GM23248 (cell line): ENCODE data around the gene XYLT2. TPM values are rescaled to one million over a fixed set of nuclear protein-coding genes. Genes with fewer than 3 reads are reported as not detected.

Source experiments
- DNase-seq: peaks from one replicate; pipeline ENCODE4 v3.0.0-alpha.2; 2015
- H2AFZ ChIP-seq: fragments of 200-600 bp; sonication (generic); 2 replicates; pipeline ENCODE4 v1.6.1; 2016; ENCODE audit warnings: antibody characterized with exemption
- H3F3A ChIP-seq: fragments of 200-600 bp; sonication (generic); 2 replicates; pipeline ENCODE4 v1.6.1; 2016; ENCODE audit warnings: mild to moderate bottlenecking, antibody characterized with exemption, mixed run types; ENCODE audit not compliant: insufficient read depth
- H3K27ac ChIP-seq: fragments of 200-600 bp; sonication (generic); 2 replicates; pipeline ENCODE4 v1.5.1; 2016; ENCODE audit warnings: mild to moderate bottlenecking
- H3K27me3 ChIP-seq: fragments of 200-600 bp; sonication (generic); replicated peaks from 2 replicates; pipeline ENCODE4 v1.6.1; 2016; ENCODE audit warnings: mild to moderate bottlenecking; ENCODE audit not compliant: insufficient read depth
- H3K36me3 ChIP-seq: fragments of 200-600 bp; sonication (generic); 2 replicates; pipeline ENCODE4 v1.6.1; 2016; ENCODE audit warnings: low read depth, mild to moderate bottlenecking
- H3K4me1 ChIP-seq: fragments of 200-600 bp; sonication (generic); 2 replicates; pipeline ENCODE4 v1.6.1; 2016; ENCODE audit warnings: mild to moderate bottlenecking; ENCODE audit not compliant: insufficient read depth
- H3K4me2 ChIP-seq: fragments of 200-600 bp; sonication (generic); one replicate; pipeline ENCODE4 v1.6.1; 2016; ENCODE audit warnings: mild to moderate bottlenecking; ENCODE audit not compliant: unreplicated experiment
- H3K4me3 ChIP-seq: fragments of 200-600 bp; sonication (generic); 2 replicates; pipeline ENCODE4 v1.5.1; 2016; ENCODE audit warnings: mild to moderate bottlenecking
- H3K79me2 ChIP-seq: fragments of 200-600 bp; sonication (generic); 2 replicates; pipeline ENCODE4 v1.6.1; 2016; ENCODE audit warnings: mild to moderate bottlenecking; ENCODE audit not compliant: insufficient read depth
- H3K9ac ChIP-seq: fragments of 200-600 bp; sonication (generic); 2 replicates; pipeline ENCODE4 v1.6.1; 2016; ENCODE audit warnings: mild to moderate bottlenecking
- H3K9me2 ChIP-seq: fragments of 200-600 bp; sonication (generic); 2 replicates; pipeline ENCODE4 v1.6.1; 2016; ENCODE audit warnings: mixed run types, mild to moderate bottlenecking, moderate library complexity; ENCODE audit not compliant: insufficient read depth
- H3K9me3 ChIP-seq: fragments of 200-600 bp; sonication (generic); one replicate; pipeline ENCODE4 v1.6.1; 2017; ENCODE audit warnings: low read depth
- H4K20me1 ChIP-seq: fragments of 200-600 bp; sonication (generic); 2 replicates; pipeline ENCODE4 v1.6.0; 2016; ENCODE audit not compliant: insufficient read depth
- EZH2 ChIP-seq: fragments of 200-600 bp; sonication (generic); IDR thresholded peaks from 2 replicates; pipeline ENCODE4 v1.6.1; 2018; ENCODE audit warnings: antibody characterized with exemption, mild to moderate bottlenecking; ENCODE audit not compliant: insufficient read depth, poor library complexity, severe bottlenecking
- EZH2phosphoT487 ChIP-seq: fragments of 200-600 bp; sonication (generic); IDR thresholded peaks from 2 replicates; pipeline ENCODE4 v1.6.1; 2018; ENCODE audit warnings: antibody characterized with exemption, moderate library complexity, mild to moderate bottlenecking, low read depth; ENCODE audit not compliant: insufficient read depth
- WGBS, 2 experiments: methylation state at CpG; one replicate each; pipeline ENCODE4 v1.1.6; 2015 to 2017; ENCODE audit warnings: low lambda C conversion rate in 2 of 2, low coverage in 1 of 2; ENCODE audit errors: missing lambda C conversion rate in 2 of 2; 5-methylcytosine and 5-hydroxymethylcytosine counted together
- in situ Hi-C: fragments of 300-500 bp; cut with MboI; formaldehyde crosslinking; loops from 2 replicates; pipeline ENCODE4 v1.15.0; 2020
- polyA plus RNA-seq: library from polyadenylated mRNA; unstranded; fragments of >200 nt; fragmentation: Nextera tagmentation; extraction: Ambion mirVana; gene quantifications from 2 replicates; pipeline ENCODE4 v1.2.1, GENCODE V29; 2016
- total RNA-seq: library from RNA; depleted of rRNA; stranded (reverse); fragments of >200 nt; shearing (Covaris generic); gene quantifications from 2 replicates; pipeline ENCODE4 v1.2.3, GENCODE V29; 2014

The XYLT2 gene
- total and polyA plus RNA-seq, 2 experiments from 2014 or later: 25.3 to 43.6 TPM

- Histone ChIP-seq H3K9ac (no peak overlapping the region), H3K4me1 (peaks cover 2% of the 10 kb centered on the region), H3K9me2 (no peaks in the 10 kb centered on the region), H3K79me2 (peaks cover 24% of the 10 kb centered on the region), H4K20me1 (no peaks in the 10 kb centered on the region), H3K4me3 (no peak overlapping the region), H3K36me3 (peaks cover 7% of the 10 kb centered on the region; the same call in 1 of the 2 replicates), H3K27ac (no peak overlapping the region), H3F3A (peaks cover 3% of the 10 kb centered on the region; the same call in 1 of the 2 replicates), H3K4me2 (no peak overlapping the region), H3K27me3 (no peaks in the 10 kb centered on the region), H3K9me3 (no peaks in the 10 kb centered on the region), H2AFZ (no peak overlapping the region)
- TF ChIP-seq EZH2phosphoT487 (no peak), EZH2 (no peak)
- 95 to 96% methylated on average over 25 to 26 of the region's 27 CpGs for WGBS, 2 experiments
- no peak for DNase-seq
- in situ Hi-C loops: no loop called here
These were observed 7.8 kb downstream of the XYLT2 start for GRCh38 chr17:50353600-50354195.

- H3K27ac ChIP-seq: no peak overlapping the region
- no peaks in the 10 kb centered on the region for H3K27me3 ChIP-seq
- H3F3A ChIP-seq: peaks cover 6% of the 10 kb centered on the region; the same call in 1 of the 2 replicates
- H3K4me3 ChIP-seq: no peak overlapping the region
- no peak overlapping the region for H3K9ac ChIP-seq
- DNase-seq: no peak
- H3K4me2 ChIP-seq: no peak overlapping the region
- H3K79me2 ChIP-seq: peaks cover 19% of the 10 kb centered on the region
- H3K36me3 ChIP-seq: peaks cover 7% of the 10 kb centered on the region; the same call in 1 of the 2 replicates
- no peak for TF ChIP-seq EZH2phosphoT487
- TF ChIP-seq EZH2: no peak
- in situ Hi-C loops: no loop called here
- no peaks in the 10 kb centered on the region for H4K20me1 ChIP-seq
- H2AFZ ChIP-seq: no peak overlapping the region
- no peaks in the 10 kb centered on the region for H3K9me2 ChIP-seq
- 94% methylated on average over 15 of the region's 15 CpGs for WGBS, 2 experiments
- H3K9me3 ChIP-seq: no peaks in the 10 kb centered on the region
- H3K4me1 ChIP-seq: no peaks in the 10 kb centered on the region
These were observed 8.3 kb downstream of the XYLT2 start for GRCh38 chr17:50354198-50354597.

GRCh38 chr17:50354776-50355175 is 8.8 kb downstream of the XYLT2 start:
- Histone ChIP-seq H4K20me1 (no peaks in the 10 kb centered on the region), H3K36me3 (peaks cover 7% of the 10 kb centered on the region; the same call in 1 of the 2 replicates), H3K27ac (no peak overlapping the region), H3K9ac (no peak overlapping the region), H3K79me2 (peaks cover 13% of the 10 kb centered on the region), H3K4me3 (no peak overlapping the region), H3K4me1 (no peaks in the 10 kb centered on the region), H3K4me2 (no peak overlapping the region), H3F3A (peaks cover 6% of the 10 kb centered on the region; the same call in 1 of the 2 replicates), H3K9me2 (no peaks in the 10 kb centered on the region), H3K9me3 (no peaks in the 10 kb centered on the region), H2AFZ (no peak overlapping the region), H3K27me3 (no peaks in the 10 kb centered on the region)
- WGBS, 2 experiments: 91 to 92% methylated on average over 13 of the region's 13 CpGs
- TF ChIP-seq EZH2 (no peak), EZH2phosphoT487 (no peak)
- in situ Hi-C loops: no loop called here
- no peak for DNase-seq

GRCh38 chr17:50355336-50355700 is 9.4 kb downstream of the XYLT2 start:
- H3K36me3 ChIP-seq: peaks cover 7% of the 10 kb centered on the region; the same call in 1 of the 2 replicates
- 61 to 66% methylated on average over 4 of the region's 4 CpGs for WGBS, 2 experiments

More at GRCh38 chr17:50355336-50355700, 9.4 kb downstream of the XYLT2 start:
- Histone ChIP-seq H3K9me2 (no peaks in the 10 kb centered on the region), H3K27ac (no peak overlapping the region), H3K4me1 (no peaks in the 10 kb centered on the region), H3F3A (peaks cover 6% of the 10 kb centered on the region; the same call in 1 of the 2 replicates), H3K4me3 (no peak overlapping the region), H3K9ac (no peak overlapping the region), H4K20me1 (no peaks in the 10 kb centered on the region), H3K27me3 (no peaks in the 10 kb centered on the region), H3K9me3 (no peaks in the 10 kb centered on the region), H3K79me2 (peaks cover 7% of the 10 kb centered on the region), H3K4me2 (no peak overlapping the region), H2AFZ (no peak overlapping the region)
- in situ Hi-C loops: no loop called here
- DNase-seq: no peak
- no peak for TF ChIP-seq EZH2phosphoT487
- TF ChIP-seq EZH2: no peak
